SU-DHL-6 (cell line): ENCODE results near the gene TMPRSS2.

Experiments used
- CTCF ChIP-seq: fragments of 200-600 bp; sonication (generic); IDR thresholded peaks from one replicate; pipeline ENCODE4 v1.5.1; 2017; ENCODE audit warnings: antibody characterized with exemption, mild to moderate bottlenecking, low read length, moderate library complexity; ENCODE audit not compliant: insufficient read depth, poor library complexity, severe bottlenecking
- EZH2phosphoT487 ChIP-seq: fragments of 200-600 bp; sonication (generic), shearing (Covaris generic); conservative IDR thresholded peaks from 2 replicates; pipeline ENCODE4 v1.6.1; 2018; ENCODE audit warnings: mild to moderate bottlenecking, antibody characterized with exemption, low read length, moderate library complexity, mixed read lengths

- no peak for TF ChIP-seq CTCF
- no peak for TF ChIP-seq EZH2phosphoT487
Observed at GRCh38 chr21:41536827-41537103, 28.8 kb upstream of the TMPRSS2 start.
